Cardiac muscle cell (in vitro differentiated cells and primary cell): ENCODE results near the gene DAB2IP. TPM values are rescaled to one million over a fixed set of nuclear protein-coding genes. Genes with fewer than 3 reads are reported as not detected.

Experiments
- DNase-seq, 2 donors: peaks; one replicate each; pipeline versions ENCODE4 v3.0.0 to v3.0.0-alpha.2; 2010 to 2017; ENCODE audit warnings: low read depth in 1 of 2, low spot score in 1 of 2
- H3K27ac ChIP-seq: fragments of 200-600 bp; sonication (generic); 2 replicates; pipeline ENCODE4 v1.5.1; 2016
- H3K27me3 ChIP-seq: fragments of 200-600 bp; sonication (generic); 2 replicates; pipeline ENCODE4 v1.6.0; 2016; ENCODE audit warnings: control low read depth
- H3K36me3 ChIP-seq: fragments of 200-600 bp; sonication (generic); 2 replicates; pipeline ENCODE4 v1.5.1; 2016; ENCODE audit warnings: control low read depth
- H3K4me1 ChIP-seq: fragments of 200-600 bp; sonication (generic); 2 replicates; pipeline ENCODE4 v1.8.1; 2017; ENCODE audit warnings: low read depth, mild to moderate bottlenecking, mixed run types
- H3K4me3 ChIP-seq: fragments of 200-600 bp; sonication (generic); 2 replicates; pipeline ENCODE4 v1.5.1; 2016; ENCODE audit warnings: mild to moderate bottlenecking
- H3K9me3 ChIP-seq: fragments of 200-600 bp; sonication (generic); 2 replicates; pipeline ENCODE4 v1.5.1; 2017; ENCODE audit warnings: low read depth, mild to moderate bottlenecking, control low read depth
- polyA plus RNA-seq: library from polyadenylated mRNA; unstranded; fragments of >200 nt; fragmentation: Nextera tagmentation; extraction: Ambion mirVana; gene quantifications from 2 replicates; pipeline ENCODE4 v1.2.1, GENCODE V29; 2016
- total RNA-seq: library from RNA; depleted of rRNA; stranded (reverse); fragments of >200 nt; gene quantifications from 2 replicates; pipeline ENCODE4 v1.2.3, GENCODE V29; 2016
- TF ChIP-seq, protein P1 (sequence below): IDR thresholded peaks from 2 replicates; pipeline ENCODE4 v1.5.1; 2012; ENCODE audit warnings: low read depth, mild to moderate bottlenecking, low read length

The DAB2IP gene
- total and polyA plus RNA-seq, 2 experiments from 2014 or later: 25.7 to 105 TPM

DNA sequence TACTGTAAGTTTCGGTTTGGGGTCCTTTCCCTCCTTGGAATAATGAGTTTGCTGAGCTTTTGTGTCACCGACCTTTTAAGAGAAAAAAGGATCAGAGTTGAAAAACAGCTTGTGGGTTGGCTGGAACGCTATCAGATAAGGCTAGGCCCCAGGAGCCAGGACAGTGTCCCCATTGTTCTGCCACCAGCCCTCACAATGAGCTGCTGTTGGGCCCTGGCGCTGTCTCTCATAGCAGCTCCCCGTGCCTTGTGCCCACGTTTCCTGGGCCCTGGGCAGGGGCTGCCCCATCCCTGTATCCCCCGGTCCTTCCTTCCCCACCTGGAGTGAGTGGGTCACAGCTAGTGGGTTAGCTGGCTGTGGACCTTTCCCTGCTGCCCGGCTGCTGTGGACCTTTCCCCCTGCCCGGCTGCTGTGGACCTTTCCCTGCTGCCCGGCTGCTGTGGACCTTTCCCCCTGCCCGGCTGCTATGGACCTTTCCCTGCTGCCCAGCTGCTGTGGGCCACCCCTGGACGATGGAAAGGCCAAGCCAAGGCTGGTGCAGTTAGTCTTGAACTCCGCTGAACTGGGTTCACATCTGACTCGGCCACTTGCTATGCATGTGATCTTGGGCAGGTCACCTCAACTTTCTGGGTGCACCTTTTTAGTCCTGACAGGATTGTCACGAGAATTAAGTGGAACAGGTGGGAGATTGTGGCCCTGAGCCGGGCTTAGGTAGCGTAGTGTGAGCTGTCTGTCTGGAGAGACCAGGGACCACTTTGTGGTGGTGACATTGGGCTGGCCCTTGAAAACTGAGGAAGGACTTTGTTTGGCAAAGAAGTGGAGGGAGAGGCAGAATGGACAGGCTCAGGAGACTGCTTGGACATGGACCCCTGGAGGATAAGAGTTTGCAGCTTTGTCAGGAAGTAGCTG is 99.5 kb downstream of the DAB2IP start:
- Histone ChIP-seq H3K27ac (peak overlapping the region; percentile 16), H3K4me1 (peaks cover 6% of the 10 kb centered on the region), H3K36me3 (no peaks in the 10 kb centered on the region), H3K9me3 (no peaks in the 10 kb centered on the region), H3K4me3 (no peak overlapping the region), H3K27me3 (no peaks in the 10 kb centered on the region)
- TF ChIP-seq, protein P1, sequence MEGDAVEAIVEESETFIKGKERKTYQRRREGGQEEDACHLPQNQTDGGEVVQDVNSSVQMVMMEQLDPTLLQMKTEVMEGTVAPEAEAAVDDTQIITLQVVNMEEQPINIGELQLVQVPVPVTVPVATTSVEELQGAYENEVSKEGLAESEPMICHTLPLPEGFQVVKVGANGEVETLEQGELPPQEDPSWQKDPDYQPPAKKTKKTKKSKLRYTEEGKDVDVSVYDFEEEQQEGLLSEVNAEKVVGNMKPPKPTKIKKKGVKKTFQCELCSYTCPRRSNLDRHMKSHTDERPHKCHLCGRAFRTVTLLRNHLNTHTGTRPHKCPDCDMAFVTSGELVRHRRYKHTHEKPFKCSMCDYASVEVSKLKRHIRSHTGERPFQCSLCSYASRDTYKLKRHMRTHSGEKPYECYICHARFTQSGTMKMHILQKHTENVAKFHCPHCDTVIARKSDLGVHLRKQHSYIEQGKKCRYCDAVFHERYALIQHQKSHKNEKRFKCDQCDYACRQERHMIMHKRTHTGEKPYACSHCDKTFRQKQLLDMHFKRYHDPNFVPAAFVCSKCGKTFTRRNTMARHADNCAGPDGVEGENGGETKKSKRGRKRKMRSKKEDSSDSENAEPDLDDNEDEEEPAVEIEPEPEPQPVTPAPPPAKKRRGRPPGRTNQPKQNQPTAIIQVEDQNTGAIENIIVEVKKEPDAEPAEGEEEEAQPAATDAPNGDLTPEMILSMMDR: no peak
- DNase-seq: peak in 1 of 2 donors; percentile 40

DNA sequence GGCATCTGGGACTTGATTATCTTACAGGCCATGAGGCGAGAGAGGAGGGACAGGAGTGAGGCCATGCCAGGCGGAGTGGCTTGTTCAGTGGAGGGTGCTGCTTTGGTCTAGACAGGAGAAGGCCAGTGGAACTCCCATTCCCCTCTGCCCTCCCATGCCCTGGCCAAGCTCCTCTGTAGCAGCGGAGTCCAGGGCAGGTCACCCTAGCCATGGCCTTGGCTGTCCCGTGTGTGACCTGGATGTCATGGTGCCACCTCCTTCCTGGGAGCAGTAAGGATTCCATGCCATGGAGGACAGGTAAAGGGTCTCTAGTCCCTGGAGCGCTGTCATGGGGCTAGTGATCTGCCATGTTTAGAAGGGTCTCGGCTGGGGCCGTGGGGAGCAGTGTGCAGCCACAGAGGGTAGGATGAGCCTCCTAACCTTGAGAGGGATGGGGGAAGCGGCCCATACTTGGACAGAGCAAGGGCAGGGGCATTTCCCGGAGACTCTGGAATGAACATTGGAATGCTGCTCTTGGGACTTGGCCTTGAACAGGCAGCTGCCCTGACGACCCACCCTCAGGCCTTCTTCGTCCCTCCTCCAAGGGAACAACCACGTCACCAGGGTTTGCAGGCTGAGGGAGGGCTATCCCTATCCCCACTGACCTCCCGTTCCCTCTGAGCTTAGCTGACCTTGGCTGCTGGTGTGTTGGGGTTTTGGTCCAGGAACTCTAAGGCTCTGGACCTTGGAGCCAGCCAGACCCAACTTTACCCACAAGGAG is 100.4 kb downstream of the DAB2IP start:
- H3K9me3 ChIP-seq: no peaks in the 10 kb centered on the region
- TF ChIP-seq, protein P1: no peak
- H3K4me1 ChIP-seq: peaks cover 6% of the 10 kb centered on the region

DNA sequence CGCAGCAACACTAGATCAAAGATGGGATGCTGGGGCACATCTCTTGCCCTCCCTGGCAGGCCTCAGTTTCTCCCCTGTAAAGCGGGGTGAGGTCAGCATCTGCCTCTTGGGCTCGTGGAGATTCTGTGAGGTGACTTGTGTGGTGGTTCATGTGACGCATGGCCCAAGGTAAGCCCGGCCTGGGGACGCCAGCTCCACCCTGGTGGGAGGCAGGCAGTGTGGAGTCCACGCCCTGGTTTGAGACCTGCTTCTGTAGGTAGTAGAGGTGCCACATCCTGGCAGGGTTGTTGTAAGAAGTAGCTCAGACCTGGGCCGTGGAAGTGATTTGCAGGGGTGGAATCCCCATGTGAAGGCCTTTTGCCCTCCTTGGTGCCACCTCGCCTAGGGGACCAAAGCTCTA is 101.5 kb downstream of the DAB2IP start:
- H3K9me3 ChIP-seq: no peaks in the 10 kb centered on the region
- no peak overlapping the region for H3K27ac ChIP-seq
- no peak overlapping the region for H3K4me3 ChIP-seq
- H3K4me1 ChIP-seq: peaks cover 6% of the 10 kb centered on the region
- H3K27me3 ChIP-seq: no peaks in the 10 kb centered on the region
- DNase-seq: no peak
- TF ChIP-seq, protein P1: no peak
- no peaks in the 10 kb centered on the region for H3K36me3 ChIP-seq

More for the DNA sequence above, 100.4 kb downstream of the DAB2IP start:
- peak in 1 of 2 donors; percentile 41 for DNase-seq
- H3K36me3 ChIP-seq: no peaks in the 10 kb centered on the region
- peak overlapping the region; percentile 16 for H3K27ac ChIP-seq
- no peak overlapping the region for H3K4me3 ChIP-seq
- no peaks in the 10 kb centered on the region for H3K27me3 ChIP-seq

DNA sequence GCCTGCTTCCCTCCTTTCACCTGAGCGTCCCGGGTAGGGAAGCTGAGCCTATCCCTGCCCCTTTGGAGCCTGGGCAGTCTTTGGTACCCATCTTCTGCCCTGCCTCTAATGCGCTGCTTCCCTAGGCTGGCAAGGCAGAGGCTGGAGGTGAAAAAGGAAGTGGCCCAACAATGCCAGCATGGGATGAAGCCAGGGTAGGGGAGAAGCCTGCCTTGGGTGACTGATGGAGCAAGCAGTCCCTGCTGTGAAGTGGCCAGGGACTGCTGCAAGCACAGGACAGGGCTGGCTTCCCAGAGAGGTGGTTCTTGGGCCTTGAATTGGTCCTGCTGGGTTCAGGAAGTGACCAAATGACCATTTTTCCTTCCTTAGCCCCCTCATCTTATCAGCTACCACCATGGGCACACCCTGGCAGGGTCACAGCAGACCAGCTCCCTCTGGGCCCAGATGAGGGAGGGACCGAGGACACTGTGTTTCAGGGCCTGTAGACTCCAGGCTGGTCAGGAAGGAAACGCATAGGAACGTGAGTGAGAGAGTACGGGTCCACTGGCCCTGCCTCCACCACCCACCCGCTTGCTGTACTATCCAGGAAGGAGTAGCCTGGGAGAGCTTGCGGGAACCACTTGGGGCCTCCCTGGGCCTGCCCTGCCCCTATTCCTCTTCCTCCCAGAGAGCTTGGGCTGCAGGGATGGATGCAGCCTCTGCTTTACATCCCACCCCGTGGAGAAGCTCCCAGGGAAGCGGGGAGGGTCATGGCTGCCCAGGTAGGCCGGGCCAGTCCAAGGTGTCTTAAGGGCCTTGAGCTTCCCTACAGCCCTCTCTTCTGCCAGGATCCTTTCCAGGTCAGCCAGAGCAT is 102.6 kb downstream of the DAB2IP start:
- TF ChIP-seq, protein P1: no peak
- DNase-seq: no peak
- Histone ChIP-seq H3K4me1 (peaks cover 6% of the 10 kb centered on the region), H3K27ac (peak overlapping the region; percentile 40), H3K27me3 (no peaks in the 10 kb centered on the region), H3K4me3 (no peak overlapping the region), H3K36me3 (no peaks in the 10 kb centered on the region), H3K9me3 (no peaks in the 10 kb centered on the region)
